GM18867 (cell line): ENCODE data around the gene PHGDH.
"Not testable (repeated sequence)": the region's sequence is repeated elsewhere in the genome, so short reads cannot be mapped to it uniquely, and the experiment has no call there.

Experiments
- ATAC-seq: cut with Tn5 transposase; IDR thresholded peaks from one replicate; pipeline ENCODE4 v1.9.1; 2021; ENCODE audit warnings: mild to moderate bottlenecking, moderate library complexity; ENCODE audit not compliant: unreplicated experiment

Gene PHGDH

DNA sequence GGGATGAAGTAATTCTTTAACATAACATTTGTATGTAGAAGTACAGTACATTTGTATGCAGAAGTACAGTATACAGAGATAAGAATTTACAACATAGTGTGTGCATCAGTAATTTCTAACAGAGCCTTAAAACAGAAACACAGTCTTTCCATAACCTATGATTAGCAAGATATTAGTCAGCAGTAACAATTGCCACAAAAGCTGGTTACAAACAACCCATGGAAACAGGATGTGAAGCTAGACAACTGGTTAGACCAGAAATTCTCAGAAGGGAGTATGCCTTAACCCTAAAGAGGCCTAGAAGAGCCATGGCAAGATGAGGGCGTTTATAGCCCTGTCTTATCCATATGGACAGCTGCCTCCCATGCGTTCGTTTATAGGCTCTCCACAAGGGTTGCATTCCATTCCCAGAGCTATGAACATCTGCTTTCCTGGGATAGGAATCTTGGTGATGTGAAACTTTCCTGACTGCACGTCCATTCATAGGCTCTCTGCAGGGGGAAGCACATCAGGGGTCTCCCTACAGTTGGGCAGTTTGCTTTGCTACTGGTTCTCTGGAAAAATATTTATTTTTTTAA, 74.8 kb downstream of the PHGDH start:
- ATAC-seq: not testable (repeated sequence)

DNA sequence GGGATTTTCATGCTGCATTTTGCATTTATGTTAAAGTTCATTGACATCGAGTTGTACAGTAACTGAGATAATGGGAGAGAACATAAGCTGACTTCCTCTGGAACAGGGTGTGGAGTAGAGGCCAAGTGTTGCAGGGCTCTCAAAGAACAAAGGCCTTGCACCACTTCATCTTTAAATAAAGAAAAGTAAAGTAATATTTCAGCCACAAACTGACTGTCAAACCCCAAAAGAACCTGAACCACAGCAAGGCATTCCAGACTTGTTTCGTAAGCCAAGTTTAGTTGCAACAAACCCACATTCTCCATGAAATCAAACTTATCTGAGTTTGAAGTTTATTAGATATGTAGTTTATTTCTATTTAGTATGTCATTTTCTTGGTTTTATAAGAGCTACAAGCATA, 76.0 kb downstream of the PHGDH start:
- no peak for ATAC-seq

DNA sequence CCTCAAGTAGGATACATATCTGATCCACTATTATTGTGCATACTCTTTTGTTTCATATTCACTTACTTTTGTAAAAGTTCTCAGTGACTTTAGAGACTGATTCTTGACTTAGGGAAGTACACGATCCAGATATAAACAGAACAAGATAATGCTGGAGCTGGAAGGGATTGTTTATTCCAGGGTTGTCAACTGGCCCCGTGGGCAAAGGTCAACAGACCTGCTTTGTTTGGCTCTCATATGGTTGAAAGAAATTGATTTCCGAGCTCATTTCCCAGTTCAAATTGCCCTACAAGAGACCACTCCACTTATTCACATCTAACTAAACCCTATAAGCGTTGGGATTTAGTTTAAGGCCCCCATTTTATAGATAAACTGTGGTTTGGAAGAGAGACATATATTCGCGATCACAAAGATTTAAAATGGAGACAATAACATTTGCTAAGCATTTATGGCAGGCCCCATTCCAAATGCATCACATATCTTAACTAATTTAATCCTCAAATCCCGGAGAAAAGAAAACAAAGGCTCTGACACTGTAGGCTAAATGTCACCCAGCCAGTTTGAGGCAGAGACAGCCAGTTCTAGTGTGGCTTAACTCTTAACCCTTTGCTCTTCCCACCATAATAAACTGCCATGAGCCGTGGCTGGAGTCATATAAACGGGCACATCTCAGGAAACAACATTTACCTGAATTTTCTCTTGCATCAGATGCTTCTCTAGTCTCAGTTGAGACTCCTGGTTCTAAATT, 78.9 kb downstream of the PHGDH start:
- ATAC-seq: no peak

DNA sequence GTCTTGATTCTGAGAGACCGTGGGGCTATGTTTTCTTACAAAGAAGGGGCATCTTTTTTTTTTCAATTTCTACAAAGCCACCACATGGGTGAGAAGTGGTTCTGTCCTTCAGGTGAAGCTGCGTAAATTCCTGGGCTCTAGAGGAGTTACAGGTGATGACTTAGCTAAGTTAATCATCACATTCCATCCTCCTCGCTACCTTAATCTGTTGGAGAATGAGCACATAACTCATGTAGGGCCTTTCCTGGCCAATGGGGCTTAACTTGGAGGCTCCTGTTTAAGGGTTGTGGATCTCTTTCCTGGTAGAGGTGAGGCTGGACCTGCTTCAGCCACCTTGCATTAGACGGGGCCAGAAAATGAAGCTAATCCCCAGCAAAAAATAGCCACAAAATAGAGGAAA, 79.6 kb downstream of the PHGDH start:
- ATAC-seq: no peak
